Upper lobe of left lung (tissue), 6 donors: ENCODE results near the gene TRDN. TPM values are rescaled to one million over a fixed set of nuclear protein-coding genes. Genes with fewer than 3 reads are reported as not detected.

Experiments
- ATAC-seq, 2 donors: fragments of 200-7000 bp; cut with Tn5 transposase; one replicate each; pipeline ENCODE4 v1.9.1; 2022; ENCODE audit warnings: mild to moderate bottlenecking in 2 of 2, moderate library complexity in 2 of 2; ENCODE audit not compliant: low FRiP score in 2 of 2
- DNase-seq, 2 donors: peaks; one replicate each; pipeline ENCODE4 v3.0.0-alpha.2; 2019 to 2020
- H3K27ac ChIP-seq, 4 donors: fragments of 200-600 bp; sonication (generic); one replicate each; pipeline ENCODE4 v1.5.1; 2016 to 2019
- H3K27me3 ChIP-seq, 4 donors: fragments of 200-600 bp; sonication (generic); one replicate each; pipeline ENCODE4 v1.5.1; 2017 to 2019
- H3K36me3 ChIP-seq, 4 donors: fragments of 200-600 bp; sonication (generic); one replicate each; pipeline ENCODE4 v1.5.1; 2016 to 2019
- H3K4me1 ChIP-seq, 4 donors: fragments of 200-600 bp; sonication (generic); one replicate each; pipeline ENCODE4 v1.5.1; 2018 to 2019
- H3K4me3 ChIP-seq, 4 donors: fragments of 200-600 bp; sonication (generic); one replicate each; pipeline ENCODE4 v1.5.1; 2017 to 2019; ENCODE audit warnings: mild to moderate bottlenecking in 2 of 4, moderate library complexity in 1 of 4
- H3K9me3 ChIP-seq, 4 donors: fragments of 200-600 bp; sonication (generic); one replicate each; pipeline ENCODE4 v1.5.1; 2018 to 2019
- EP300 ChIP-seq, 4 donors: sonication (generic); formaldehyde crosslinking; IDR thresholded peaks; one replicate each; pipeline ENCODE4 v1.5.1; 2017; ENCODE audit warnings: antibody characterized with exemption in 4 of 4, control low read depth in 2 of 4
- POLR2A ChIP-seq, 4 donors: fragments of 450-650 bp; IDR thresholded peaks; one replicate each; pipeline ENCODE4 v1.5.1; 2016 to 2017; ENCODE audit warnings: antibody characterized with exemption in 4 of 4, mild to moderate bottlenecking in 2 of 4
- POLR2AphosphoS5 ChIP-seq, 2 donors: sonication (generic); formaldehyde crosslinking; IDR thresholded peaks; one replicate each; pipeline ENCODE4 v1.5.1; 2017; ENCODE audit warnings: antibody characterized with exemption in 2 of 2
- WGBS, 2 donors: methylation state at CpG; one replicate each; pipeline ENCODE4 v1.1.5; 2017 to 2018; 5-methylcytosine and 5-hydroxymethylcytosine counted together
- total RNA-seq, 6 donors: library from RNA; depleted of rRNA in 4 of 6; stranded (reverse); fragments of >200 nt in 4 of 6; gene quantifications; one replicate each; pipeline versions ENCODE4 v1.1.0 to v1.2.1, GENCODE V29; 2016 to 2021
- TF ChIP-seq, protein P1 (sequence below), 6 experiments: fragments of 450-650 bp in 4 of 6; fragments of 200-600 bp in 2 of 6; sonication (generic) in 2 of 6; IDR thresholded peaks; one replicate each; pipeline ENCODE4 v1.5.1; 2016 to 2019; ENCODE audit warnings: antibody characterized with exemption in 6 of 6
- donor health status: DM: no; HTN: no; CAD: no; lungs with moderate emphysema.
- donor health status: DM: no; HTN: yes; CAD: no; lungs with severe emphysema.

Gene TRDN
- total RNA-seq, 6 donors from 2014 or later, result 0.20 TPM; not detected in 5

DNA sequence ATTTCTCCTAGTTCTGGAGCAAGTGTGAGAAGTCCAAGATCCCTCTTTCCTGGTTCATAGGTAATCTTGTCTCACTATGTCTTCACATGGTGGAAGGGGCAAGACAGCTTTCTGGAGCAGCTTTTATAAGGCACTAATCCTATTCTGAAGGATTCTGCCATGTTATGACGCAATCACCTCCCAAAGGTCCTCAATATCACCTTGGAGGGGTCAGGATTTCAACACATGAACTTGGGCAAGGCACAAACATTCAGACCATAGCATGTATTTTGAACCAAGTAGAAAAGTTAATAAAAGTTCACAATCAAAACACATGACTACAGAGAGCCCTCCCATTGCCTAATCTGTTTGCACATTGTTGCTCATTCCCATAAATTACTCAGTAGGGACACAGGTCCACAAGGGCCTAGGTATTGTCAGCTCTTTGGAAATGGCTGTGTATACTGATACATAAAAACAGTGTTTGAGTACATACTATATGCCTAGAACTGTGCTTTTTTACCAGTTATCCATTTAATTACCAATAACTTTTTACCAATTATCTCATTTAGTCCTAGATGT lies 11.3 kb upstream of the TRDN start:
- Histone ChIP-seq H3K4me3 (no peak overlapping the region), H3K36me3 (no peaks in the 10 kb centered on the region), H3K9me3 (no peaks in the 10 kb centered on the region), H3K4me1 (no peaks in the 10 kb centered on the region), H3K27ac (no peak overlapping the region), H3K27me3 (no peaks in the 10 kb centered on the region)
- no peak for DNase-seq
- TF ChIP-seq EP300 (IDR thresholded peaks at IDR 0.05) (no peak), POLR2AphosphoS5 (IDR thresholded peaks at IDR 0.05) (no peak), POLR2A (IDR thresholded peaks at IDR 0.05) (no peak)
- TF ChIP-seq, protein P1, sequence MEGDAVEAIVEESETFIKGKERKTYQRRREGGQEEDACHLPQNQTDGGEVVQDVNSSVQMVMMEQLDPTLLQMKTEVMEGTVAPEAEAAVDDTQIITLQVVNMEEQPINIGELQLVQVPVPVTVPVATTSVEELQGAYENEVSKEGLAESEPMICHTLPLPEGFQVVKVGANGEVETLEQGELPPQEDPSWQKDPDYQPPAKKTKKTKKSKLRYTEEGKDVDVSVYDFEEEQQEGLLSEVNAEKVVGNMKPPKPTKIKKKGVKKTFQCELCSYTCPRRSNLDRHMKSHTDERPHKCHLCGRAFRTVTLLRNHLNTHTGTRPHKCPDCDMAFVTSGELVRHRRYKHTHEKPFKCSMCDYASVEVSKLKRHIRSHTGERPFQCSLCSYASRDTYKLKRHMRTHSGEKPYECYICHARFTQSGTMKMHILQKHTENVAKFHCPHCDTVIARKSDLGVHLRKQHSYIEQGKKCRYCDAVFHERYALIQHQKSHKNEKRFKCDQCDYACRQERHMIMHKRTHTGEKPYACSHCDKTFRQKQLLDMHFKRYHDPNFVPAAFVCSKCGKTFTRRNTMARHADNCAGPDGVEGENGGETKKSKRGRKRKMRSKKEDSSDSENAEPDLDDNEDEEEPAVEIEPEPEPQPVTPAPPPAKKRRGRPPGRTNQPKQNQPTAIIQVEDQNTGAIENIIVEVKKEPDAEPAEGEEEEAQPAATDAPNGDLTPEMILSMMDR (IDR thresholded peaks at IDR 0.05), result no peak
- WGBS, 2 donors, result 0 to 69% methylated on average over 1 of the region's 1 CpG
- no peak for ATAC-seq

DNA sequence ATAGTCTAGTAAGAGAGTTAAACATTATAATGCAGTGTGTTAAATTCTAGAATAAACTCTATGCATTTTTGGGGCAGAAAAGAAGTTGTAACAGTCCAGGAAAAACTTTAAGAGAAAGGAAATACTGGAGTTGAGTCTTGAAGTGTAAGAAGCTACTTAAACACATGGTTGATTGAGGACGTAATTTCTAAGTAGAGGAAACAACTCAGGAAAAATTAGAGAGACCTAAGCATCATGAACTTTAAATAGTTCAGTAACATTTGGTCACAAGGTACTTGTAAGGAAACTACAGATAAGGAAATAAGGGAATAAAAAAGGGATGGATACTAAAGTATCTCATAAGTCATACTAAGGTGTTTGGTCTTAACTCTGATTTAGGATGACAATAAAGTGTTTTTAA lies 4.7 kb upstream of the TRDN start:
- no peaks in the 10 kb centered on the region for H3K9me3 ChIP-seq
- H3K4me1 ChIP-seq, result no peaks in the 10 kb centered on the region
- no peak overlapping the region for H3K4me3 ChIP-seq
- no peak for DNase-seq
- no peak for TF ChIP-seq EP300 (IDR thresholded peaks at IDR 0.05)
- no peak for TF ChIP-seq POLR2A (IDR thresholded peaks at IDR 0.05)
- no peak for ATAC-seq
- WGBS, 2 donors, result 49 to 56% methylated on average over 1 of the region's 1 CpG
- H3K27me3 ChIP-seq, result no peaks in the 10 kb centered on the region
- H3K27ac ChIP-seq, result no peak overlapping the region
- no peaks in the 10 kb centered on the region for H3K36me3 ChIP-seq

DNA sequence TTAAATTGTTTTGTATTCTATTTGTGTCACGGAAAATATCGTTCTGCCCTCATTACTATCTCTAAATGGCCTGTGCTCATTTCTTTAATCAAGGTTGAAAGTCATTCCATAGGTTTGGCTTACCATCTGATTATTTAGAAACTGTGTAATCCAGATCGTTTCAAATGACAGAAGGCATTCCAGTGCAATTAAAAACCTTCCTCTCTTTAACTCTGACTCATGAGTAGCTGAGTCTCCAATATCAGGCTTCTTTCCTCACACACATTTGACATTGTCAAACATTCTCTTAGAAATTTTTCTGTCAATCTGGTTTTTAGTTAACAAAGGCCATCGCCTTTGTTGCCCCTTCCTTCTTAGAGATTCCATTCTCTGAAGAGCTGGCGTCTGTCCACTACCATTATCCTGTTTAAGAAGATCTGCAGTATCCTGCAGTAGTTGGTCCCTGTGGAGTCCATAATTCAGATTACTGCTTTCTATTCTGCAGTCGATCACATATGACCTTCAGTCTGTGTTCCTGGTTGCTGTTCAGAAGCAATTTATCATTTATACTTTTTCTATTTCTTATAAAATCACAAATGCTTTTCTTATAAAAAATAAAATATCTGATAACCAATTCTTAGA lies 3.9 kb upstream of the TRDN start:
- no peak overlapping the region for H3K27ac ChIP-seq
- no peaks in the 10 kb centered on the region for H3K27me3 ChIP-seq
- WGBS, 2 donors, result 80 to 90% methylated on average over 6 of the region's 6 CpGs
- H3K9me3 ChIP-seq, result no peaks in the 10 kb centered on the region
- DNase-seq (no peak), ATAC-seq (no peak)
- no peak overlapping the region for H3K4me3 ChIP-seq
- no peaks in the 10 kb centered on the region for H3K36me3 ChIP-seq
- TF ChIP-seq, protein P1 (IDR thresholded peaks at IDR 0.05), result no peak
- TF ChIP-seq POLR2AphosphoS5 (IDR thresholded peaks at IDR 0.05), result no peak
- no peak for TF ChIP-seq EP300 (IDR thresholded peaks at IDR 0.05)
- no peak for TF ChIP-seq POLR2A (IDR thresholded peaks at IDR 0.05)
- H3K4me1 ChIP-seq, result no peaks in the 10 kb centered on the region

DNA sequence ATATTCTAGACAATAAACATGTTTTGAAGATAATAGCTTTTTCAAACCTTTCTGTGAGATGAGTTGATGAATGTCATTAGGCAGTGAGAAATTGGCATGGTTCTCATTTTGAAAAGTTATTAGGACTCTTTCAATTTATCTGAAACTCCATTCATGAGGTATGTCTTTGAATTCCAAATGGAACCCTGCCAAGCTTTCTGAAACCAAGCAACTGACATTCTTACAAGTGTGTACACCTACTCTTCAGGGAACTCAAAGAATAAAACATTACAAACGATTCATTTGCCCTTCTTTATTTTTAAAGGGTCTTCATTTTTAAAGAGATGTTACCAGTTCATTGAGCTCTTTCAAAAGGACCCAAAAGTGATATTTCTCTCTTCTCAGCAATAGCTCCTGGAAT lies 2.1 kb upstream of the TRDN start:
- no peak for TF ChIP-seq POLR2AphosphoS5 (IDR thresholded peaks at IDR 0.05)
- TF ChIP-seq, protein P1 (IDR thresholded peaks at IDR 0.05), result no peak
- TF ChIP-seq EP300 (IDR thresholded peaks at IDR 0.05), result no peak
- no peak for TF ChIP-seq POLR2A (IDR thresholded peaks at IDR 0.05)
- no peaks in the 10 kb centered on the region for H3K27me3 ChIP-seq
- H3K4me1 ChIP-seq, result no peaks in the 10 kb centered on the region
- no peak overlapping the region for H3K4me3 ChIP-seq
- ATAC-seq, result no peak
- no peak overlapping the region for H3K27ac ChIP-seq
- H3K36me3 ChIP-seq, result no peaks in the 10 kb centered on the region
- DNase-seq, result no peak
- H3K9me3 ChIP-seq, result no peaks in the 10 kb centered on the region
- 61 to 68% methylated on average over 1 of the region's 1 CpG for WGBS, 2 donors

DNA sequence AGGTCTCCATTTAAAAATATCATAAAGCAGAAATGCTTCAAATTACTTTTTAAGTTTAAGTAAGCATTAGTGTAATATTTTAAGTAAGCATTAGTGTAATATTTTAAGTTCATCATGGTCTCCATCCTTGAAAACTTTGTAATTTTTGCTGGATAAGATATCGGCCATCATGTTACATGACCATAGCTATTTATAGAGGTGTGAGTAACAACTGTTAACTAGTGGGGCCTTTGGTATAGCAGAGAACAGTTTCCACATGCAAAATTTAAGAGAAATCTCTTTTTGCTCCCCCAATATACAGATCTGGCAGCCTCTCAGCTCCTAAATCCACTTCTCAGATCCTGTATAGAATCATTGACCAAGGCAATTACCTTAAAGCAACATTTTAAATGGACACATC lies 468 bp downstream of the TRDN start:
- WGBS, 2 donors, result 62 to 69% methylated on average over 1 of the region's 1 CpG
- DNase-seq (no peak), ATAC-seq (no peak)
- no peaks in the 10 kb centered on the region for H3K36me3 ChIP-seq
- no peaks in the 10 kb centered on the region for H3K27me3 ChIP-seq
- H3K9me3 ChIP-seq, result no peaks in the 10 kb centered on the region
- H3K27ac ChIP-seq, result no peak overlapping the region
- H3K4me3 ChIP-seq, result no peak overlapping the region
- TF ChIP-seq, protein P1 (IDR thresholded peaks at IDR 0.05), result no peak
- TF ChIP-seq POLR2AphosphoS5 (IDR thresholded peaks at IDR 0.05) (no peak), EP300 (IDR thresholded peaks at IDR 0.05) (no peak), POLR2A (IDR thresholded peaks at IDR 0.05) (no peak)
- H3K4me1 ChIP-seq, result no peaks in the 10 kb centered on the region
